ENCODE results near the gene GRK4.

Gene GRK4

GRCh38 chr4:3065551-3065950, 102.2 kb downstream of the GRK4 start:
- CTCF ChIA-PET, result no interaction called here
- Histone ChIP-seq H3K27ac (ENCODE audit: extremely low read depth, low read depth, low read length) (no peak overlapping the region), H3K4me1 (ENCODE audit: control insufficient read depth, insufficient read depth, low read length) (no peaks in the 10 kb centered on the region), H3K36me3 (ENCODE audit: control insufficient read depth in 2 of 2, insufficient read depth in 1 of 2, low read length in 2 of 2) (no peaks in the 10 kb centered on the region), H3K4me3 (ENCODE audit: low read depth, low read length) (no peak overlapping the region), H3K9me3 (ENCODE audit: control insufficient read depth, insufficient read depth, low read depth, low read length) (no peaks in the 10 kb centered on the region)
- POLR2A ChIA-PET, result no interaction called here
- TF ChIP-seq ZBTB8A (tag by site-specific recombination; IDR thresholded peaks at IDR 0.05) (no peak), ZNF354C (tag by site-specific recombination; IDR thresholded peaks at IDR 0.05; ENCODE audit: borderline replicate concordance, low read depth) (no peak), ZNF555 (tag by site-specific recombination; conservative IDR thresholded peaks at IDR 0.05) (no peak), SCRT2 (tag by site-specific recombination; IDR thresholded peaks at IDR 0.05) (no peak), ZNF768 (tag by site-specific recombination; IDR thresholded peaks at IDR 0.05) (no peak), PATZ1 (tag by site-specific recombination; IDR thresholded peaks at IDR 0.05) (no peak), ZNF184 (tag by site-specific recombination; IDR thresholded peaks at IDR 0.05) (no peak), TRIM28 (IDR thresholded peaks at IDR 0.05; ENCODE audit: borderline replicate concordance, low read length) (no peak), KLF9 (tag by site-specific recombination; IDR thresholded peaks at IDR 0.05; ENCODE audit: low read depth) (no peak), ZNF280C (tag by site-specific recombination; IDR thresholded peaks at IDR 0.05) (no peak), SCRT1 (tag by site-specific recombination; IDR thresholded peaks at IDR 0.05; ENCODE audit: borderline replicate concordance) (no peak), ZNF610 (tag by site-specific recombination; IDR thresholded peaks at IDR 0.05; ENCODE audit: borderline replicate concordance) (no peak), ZNF362 (tag by site-specific recombination; IDR thresholded peaks at IDR 0.05) (no peak), OSR2 (tag by site-specific recombination; IDR thresholded peaks at IDR 0.05) (no peak), ZNF707 (tag by site-specific recombination; IDR thresholded peaks at IDR 0.05) (no peak), ZNF132 (tag by site-specific recombination; IDR thresholded peaks at IDR 0.05; ENCODE audit: borderline replicate concordance) (no peak), ZNF155 (tag by site-specific recombination; IDR thresholded peaks at IDR 0.05) (no peak)
- TF ChIP-seq, protein P1, sequence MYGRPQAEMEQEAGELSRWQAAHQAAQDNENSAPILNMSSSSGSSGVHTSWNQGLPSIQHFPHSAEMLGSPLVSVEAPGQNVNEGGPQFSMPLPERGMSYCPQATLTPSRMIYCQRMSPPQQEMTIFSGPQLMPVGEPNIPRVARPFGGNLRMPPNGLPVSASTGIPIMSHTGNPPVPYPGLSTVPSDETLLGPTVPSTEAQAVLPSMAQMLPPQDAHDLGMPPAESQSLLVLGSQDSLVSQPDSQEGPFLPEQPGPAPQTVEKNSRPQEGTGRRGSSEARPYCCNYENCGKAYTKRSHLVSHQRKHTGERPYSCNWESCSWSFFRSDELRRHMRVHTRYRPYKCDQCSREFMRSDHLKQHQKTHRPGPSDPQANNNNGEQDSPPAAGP (tag by site-specific recombination; IDR thresholded peaks at IDR 0.05), result no peak
- TF ChIP-seq, protein P2, sequence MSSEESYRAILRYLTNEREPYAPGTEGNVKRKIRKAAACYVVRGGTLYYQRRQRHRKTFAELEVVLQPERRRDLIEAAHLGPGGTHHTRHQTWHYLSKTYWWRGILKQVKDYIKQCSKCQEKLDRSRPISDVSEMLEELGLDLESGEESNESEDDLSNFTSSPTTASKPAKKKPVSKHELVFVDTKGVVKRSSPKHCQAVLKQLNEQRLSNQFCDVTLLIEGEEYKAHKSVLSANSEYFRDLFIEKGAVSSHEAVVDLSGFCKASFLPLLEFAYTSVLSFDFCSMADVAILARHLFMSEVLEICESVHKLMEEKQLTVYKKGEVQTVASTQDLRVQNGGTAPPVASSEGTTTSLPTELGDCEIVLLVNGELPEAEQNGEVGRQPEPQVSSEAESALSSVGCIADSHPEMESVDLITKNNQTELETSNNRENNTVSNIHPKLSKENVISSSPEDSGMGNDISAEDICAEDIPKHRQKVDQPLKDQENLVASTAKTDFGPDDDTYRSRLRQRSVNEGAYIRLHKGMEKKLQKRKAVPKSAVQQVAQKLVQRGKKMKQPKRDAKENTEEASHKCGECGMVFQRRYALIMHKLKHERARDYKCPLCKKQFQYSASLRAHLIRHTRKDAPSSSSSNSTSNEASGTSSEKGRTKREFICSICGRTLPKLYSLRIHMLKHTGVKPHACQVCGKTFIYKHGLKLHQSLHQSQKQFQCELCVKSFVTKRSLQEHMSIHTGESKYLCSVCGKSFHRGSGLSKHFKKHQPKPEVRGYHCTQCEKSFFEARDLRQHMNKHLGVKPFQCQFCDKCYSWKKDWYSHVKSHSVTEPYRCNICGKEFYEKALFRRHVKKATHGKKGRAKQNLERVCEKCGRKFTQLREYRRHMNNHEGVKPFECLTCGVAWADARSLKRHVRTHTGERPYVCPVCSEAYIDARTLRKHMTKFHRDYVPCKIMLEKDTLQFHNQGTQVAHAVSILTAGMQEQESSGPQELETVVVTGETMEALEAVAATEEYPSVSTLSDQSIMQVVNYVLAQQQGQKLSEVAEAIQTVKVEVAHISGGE (tag by site-specific recombination; conservative IDR thresholded peaks at IDR 0.05; ENCODE audit: low read depth), result no peak
- TF ChIP-seq, protein P3, sequence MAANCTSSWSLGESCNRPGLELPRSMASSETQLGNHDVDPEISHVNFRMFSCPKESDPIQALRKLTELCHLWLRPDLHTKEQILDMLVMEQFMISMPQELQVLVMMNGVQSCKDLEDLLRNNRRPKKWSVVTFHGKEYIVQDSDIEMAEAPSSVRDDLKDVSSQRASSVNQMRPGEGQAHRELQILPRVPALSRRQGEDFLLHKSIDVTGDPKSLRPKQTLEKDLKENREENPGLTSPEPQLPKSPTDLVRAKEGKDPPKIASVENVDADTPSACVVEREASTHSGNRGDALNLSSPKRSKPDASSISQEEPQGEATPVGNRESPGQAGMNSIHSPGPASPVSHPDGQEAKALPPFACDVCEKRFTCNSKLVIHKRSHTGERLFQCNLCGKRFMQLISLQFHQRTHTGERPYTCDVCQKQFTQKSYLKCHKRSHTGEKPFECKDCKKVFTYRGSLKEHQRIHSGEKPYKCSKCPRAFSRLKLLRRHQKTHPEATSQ (tag by site-specific recombination; IDR thresholded peaks at IDR 0.05), result no peak

Data from HEK293 (cell line).